DMS79 (cell line): ENCODE measurements around the gene SLC31A2.

Source experiments
- DNase-seq: peaks from one replicate; lab custom pipeline; 2025; lab: John Stamatoyannopoulos, UW

Gene SLC31A2

GRCh38 chr9:113186137-113186755, 35.4 kb downstream of the SLC31A2 start:
- DNase-seq: no peak

GRCh38 chr9:113187929-113188595, 37.3 kb downstream of the SLC31A2 start:
- no peak for DNase-seq

GRCh38 chr9:113192455-113192854, 41.6 kb downstream of the SLC31A2 start:
- DNase-seq: peak; percentile 4

- DNase-seq: no peak
These were observed 49.0 kb downstream of the SLC31A2 start for GRCh38 chr9:113199683-113200329.

GRCh38 chr9:113205432-113205831, 54.6 kb downstream of the SLC31A2 start:
- no peak for DNase-seq

- DNase-seq: no peak
These were observed 55.1 kb downstream of the SLC31A2 start for GRCh38 chr9:113205861-113206260.

GRCh38 chr9:113210815-113211214, 60.0 kb downstream of the SLC31A2 start:
- no peak for DNase-seq
